Measurements from ENCODE around the gene C4B. TPM values are rescaled to one million over a fixed set of nuclear protein-coding genes. Genes with fewer than 3 reads are reported as not detected.
"Not testable (repeated sequence)": the region's sequence is repeated elsewhere in the genome, so short reads cannot be mapped to it uniquely, and the experiment has no call there.

The C4B gene
- total RNA-seq, 4 donors from 2014 or later = 15.4 to 912 (median 204) TPM

DNA sequence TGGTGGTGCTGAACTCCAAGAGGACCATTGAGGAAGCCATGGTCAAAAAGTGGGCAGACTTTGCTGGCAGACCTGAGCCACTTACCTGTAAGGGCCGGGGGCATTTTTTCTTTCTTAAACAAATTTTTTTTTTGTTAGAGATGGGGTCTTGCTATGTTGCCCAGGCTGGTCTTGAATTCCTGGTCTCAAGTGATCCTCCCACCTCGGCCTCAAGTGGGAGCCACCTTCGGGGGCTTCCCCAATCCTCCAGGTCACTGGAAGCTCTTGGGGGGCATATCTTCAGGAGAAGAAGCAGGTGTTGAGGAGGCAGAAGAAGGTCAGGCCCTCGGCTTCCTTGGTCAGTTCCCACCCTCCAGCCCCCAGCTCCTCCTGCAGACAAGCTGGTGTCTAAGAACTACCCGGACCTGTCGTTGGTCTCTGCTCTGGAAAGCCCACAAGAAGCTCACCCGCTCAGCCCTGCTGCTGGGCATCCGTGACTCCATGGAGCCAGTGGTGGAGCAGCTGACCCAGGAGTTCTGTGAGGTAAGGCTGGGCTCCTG lies 8.5 kb upstream of the C4B start:
- DNase-seq (ENCODE audit: low spot score); ATAC-seq (ENCODE audit: low FRiP score): not testable (repeated sequence)

DNA sequence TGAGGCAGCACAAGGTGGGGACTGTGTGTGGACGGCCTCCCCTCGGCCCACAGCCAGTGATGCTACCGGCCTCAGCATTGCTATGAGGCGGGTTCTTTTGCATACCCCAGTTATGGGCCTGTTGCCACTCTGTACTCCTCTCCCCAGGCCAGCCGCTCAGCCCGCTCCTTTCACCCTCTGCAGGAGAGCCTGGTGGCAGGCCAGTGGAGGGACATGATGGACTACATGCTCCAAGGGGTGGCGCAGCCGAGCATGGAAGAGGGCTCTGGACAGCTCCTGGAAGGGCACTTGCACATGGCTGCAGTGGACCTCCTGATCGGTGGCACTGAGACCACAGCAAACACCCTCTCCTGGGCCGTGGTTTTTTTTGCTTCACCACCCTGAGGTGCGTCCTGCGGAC lies 7.5 kb upstream of the C4B start:
- not testable (repeated sequence) for ATAC-seq (ENCODE audit: low FRiP score); DNase-seq (ENCODE audit: low spot score)

DNA sequence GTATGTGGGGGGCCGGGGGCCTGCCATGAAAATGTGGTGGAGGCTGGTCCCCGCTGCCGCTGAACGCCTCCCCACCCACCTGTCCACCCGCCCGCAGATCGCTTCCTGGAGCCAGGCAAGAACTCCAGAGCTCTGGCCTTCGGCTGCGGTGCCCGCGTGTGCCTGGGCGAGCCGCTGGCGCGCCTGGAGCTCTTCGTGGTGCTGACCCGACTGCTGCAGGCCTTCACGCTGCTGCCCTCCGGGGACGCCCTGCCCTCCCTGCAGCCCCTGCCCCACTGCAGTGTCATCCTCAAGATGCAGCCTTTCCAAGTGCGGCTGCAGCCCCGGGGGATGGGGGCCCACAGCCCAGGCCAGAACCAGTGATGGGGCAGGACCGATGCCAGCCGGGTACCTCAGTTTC lies 6.6 kb upstream of the C4B start:
- not testable (repeated sequence) for DNase-seq (ENCODE audit: low spot score); ATAC-seq (ENCODE audit: low FRiP score)

DNA sequence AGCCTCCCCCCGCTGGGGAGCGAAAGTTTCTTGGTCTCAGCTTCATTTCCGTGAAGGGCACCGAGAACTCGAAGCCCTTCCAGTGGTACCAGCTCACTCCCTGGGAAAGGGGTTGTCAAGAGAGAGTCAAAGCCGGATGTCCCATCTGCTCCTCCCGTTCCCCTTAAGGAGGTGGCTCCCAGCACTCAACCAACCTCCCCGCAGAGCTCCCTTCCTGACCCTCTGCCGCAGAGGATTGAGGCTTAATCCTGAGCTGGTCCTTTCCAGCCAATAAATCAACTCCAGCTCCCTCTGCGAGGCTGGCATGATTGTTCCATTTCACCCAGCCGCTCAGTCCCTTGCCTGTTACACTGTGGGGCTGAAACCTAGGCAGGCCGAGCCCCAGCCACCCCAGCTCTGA lies 6.0 kb upstream of the C4B start:
- DNase-seq (ENCODE audit: low spot score); ATAC-seq (ENCODE audit: low FRiP score): not testable (repeated sequence)

DNA sequence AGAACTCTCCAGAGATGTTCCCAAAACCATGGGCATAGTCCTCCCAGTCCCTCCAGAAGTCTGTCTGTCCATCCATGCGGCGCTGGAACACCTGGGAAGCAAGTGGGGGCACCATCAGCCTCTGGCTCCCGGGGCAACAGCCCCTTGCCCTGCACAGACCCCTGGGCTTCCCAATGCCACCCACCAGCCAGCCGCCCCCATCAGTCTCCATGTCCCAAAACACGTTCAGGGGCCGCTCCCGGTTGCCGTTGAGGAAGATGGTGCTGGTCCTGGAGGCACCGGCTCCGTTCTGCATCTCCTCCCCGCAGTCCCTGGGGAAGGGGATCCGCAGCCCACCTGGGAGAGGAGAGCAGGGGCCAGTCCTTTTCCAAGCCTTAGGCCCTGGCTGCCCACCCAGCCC lies 5.1 kb upstream of the C4B start:
- DNase-seq (ENCODE audit: low spot score); ATAC-seq (ENCODE audit: low FRiP score): not testable (repeated sequence)

DNA sequence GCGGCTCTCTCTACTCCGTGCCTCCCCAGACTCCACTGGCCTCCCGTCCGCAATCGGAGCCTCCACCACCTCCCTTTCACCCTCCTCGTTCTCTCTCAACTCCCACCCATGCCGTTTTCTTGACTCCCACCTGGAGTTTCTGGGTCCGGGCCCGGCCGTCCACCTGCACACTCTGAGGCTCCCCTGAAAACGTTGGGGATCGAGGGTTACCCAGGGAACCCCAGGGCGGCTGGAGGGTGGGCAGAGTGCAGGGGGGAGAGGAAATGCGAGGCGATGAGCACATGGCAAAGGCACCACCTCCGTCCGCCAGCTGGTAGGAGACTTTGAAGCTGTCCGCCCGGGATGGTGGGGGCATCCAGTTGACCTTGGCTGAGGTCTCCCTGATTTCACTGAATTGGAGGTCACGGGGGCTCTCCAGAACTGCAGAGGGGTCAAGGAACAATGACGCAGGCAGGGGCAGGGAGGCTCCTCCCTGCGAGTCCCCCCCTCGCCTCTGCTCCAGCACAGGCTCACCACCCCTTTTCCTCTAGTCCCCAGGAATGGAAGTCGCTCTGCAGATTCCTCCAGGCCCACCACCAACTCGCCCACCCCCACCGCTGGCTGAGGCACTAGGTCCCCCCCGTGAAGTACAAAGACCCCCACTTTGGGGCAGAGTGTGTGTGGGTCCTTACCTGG lies 3.6 kb upstream of the C4B start:
- DNase-seq (ENCODE audit: low spot score); ATAC-seq (ENCODE audit: low FRiP score): not testable (repeated sequence)

DNA sequence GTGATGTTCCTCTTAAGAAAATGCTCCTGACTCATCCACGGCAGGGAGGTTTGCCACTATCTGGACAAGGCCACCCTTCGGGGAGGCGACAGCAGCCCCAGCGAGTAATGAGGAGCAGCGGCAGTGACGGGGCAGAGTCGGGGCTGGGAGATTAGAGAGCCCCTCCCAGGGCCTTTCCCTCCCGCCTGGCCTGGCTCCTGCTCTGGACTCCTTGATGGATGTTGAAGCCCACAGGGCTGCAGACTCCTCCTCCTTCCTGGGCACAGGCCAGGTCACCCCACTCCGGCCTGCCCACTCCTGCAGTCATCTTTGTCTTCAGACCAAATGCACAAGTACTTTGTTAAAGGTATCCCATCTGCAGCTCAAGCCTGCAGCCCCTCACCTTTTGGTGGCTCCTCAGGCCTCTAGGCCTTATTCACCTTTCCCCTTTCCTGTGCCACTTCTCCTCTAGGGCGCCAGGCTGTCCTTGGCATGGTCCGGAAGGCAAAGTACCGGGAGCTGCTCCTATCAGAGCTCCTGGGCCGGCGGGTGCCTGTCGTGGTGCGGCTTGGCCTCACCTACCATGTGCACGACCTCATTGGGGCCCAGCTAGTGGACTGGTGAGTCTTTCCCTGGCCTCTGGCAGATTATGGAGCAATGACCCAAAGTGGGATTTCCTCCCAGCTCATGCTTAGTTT lies 1.5 kb upstream of the C4B start:
- ATAC-seq (ENCODE audit: low FRiP score) (peak; percentile 38), DNase-seq (ENCODE audit: low spot score) (peak; percentile 22)

DNA sequence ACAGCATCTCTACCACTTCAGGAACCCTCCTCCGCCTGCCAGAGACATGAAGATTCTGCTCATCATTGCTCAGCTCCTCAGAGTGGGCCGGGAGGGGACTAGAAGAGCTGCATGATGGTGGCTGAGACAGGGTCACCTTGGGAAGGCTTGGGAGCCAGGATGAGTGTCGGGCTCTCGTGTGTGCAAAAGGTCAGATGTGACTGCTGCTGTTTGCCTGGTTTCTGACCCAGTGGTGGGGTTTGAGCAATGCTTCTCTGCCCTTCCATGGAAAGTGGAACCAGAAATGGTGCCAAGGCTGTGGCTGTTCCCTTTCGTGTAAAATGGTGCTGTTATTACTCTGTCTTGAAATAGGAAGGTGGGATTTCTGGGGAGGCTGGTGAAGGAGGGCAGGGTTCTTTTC lies 857 bp upstream of the C4B start:
- DNase-seq (ENCODE audit: low spot score); ATAC-seq (ENCODE audit: low FRiP score): not testable (repeated sequence)

DNA sequence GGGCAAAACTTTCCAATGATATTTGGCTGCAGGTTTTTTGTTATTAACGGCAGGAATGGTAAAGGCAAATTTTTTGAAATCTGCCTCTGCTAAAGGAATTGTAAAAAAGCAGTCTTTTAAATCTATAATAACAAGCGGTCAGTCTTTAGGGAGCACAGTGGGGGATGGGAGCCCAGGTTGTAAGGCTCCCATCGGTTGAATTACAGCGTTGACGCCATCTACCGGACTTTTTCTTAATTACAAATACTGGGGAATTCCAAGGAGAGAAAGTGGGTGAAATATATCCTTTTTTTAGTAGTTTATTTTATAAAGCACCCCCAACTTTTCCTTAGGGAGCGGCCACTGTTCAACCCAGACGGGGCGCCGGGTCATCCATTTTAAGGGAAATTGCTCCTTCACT lies 7.5 kb downstream of the C4B start:
- not testable (repeated sequence) for ATAC-seq (ENCODE audit: low FRiP score)

DNA sequence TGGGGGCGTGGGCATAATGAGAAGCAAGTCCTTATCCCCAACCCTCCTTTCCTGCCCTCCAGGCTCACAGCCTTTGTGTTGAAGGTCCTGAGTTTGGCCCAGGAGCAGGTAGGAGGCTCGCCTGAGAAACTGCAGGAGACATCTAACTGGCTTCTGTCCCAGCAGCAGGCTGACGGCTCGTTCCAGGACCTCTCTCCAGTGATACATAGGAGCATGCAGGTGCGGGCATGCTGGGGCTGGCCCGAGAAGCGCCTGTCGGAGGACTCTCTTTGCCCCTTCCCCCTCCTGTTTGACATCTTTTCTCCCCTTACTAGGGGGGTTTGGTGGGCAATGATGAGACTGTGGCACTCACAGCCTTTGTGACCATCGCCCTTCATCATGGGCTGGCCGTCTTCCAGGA lies 14.0 kb downstream of the C4B start:
- ATAC-seq (ENCODE audit: low FRiP score); DNase-seq (ENCODE audit: low spot score): not testable (repeated sequence)

More for the DNA sequence above, 7.5 kb downstream of the C4B start:
- not testable (repeated sequence) for DNase-seq (ENCODE audit: low spot score)

DNA sequence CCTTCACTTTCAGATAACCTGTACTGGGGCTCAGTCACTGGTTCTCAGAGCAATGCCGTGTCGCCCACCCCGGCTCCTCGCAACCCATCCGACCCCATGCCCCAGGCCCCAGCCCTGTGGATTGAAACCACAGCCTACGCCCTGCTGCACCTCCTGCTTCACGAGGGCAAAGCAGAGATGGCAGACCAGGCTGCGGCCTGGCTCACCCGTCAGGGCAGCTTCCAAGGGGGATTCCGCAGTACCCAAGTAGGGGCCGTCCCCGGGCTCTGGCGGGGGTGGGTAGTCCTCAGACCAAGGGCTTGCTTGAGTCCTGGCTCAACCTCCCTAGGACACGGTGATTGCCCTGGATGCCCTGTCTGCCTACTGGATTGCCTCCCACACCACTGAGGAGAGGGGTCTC lies 15.0 kb downstream of the C4B start:
- not testable (repeated sequence) for DNase-seq (ENCODE audit: low spot score); ATAC-seq (ENCODE audit: low FRiP score)

DNA sequence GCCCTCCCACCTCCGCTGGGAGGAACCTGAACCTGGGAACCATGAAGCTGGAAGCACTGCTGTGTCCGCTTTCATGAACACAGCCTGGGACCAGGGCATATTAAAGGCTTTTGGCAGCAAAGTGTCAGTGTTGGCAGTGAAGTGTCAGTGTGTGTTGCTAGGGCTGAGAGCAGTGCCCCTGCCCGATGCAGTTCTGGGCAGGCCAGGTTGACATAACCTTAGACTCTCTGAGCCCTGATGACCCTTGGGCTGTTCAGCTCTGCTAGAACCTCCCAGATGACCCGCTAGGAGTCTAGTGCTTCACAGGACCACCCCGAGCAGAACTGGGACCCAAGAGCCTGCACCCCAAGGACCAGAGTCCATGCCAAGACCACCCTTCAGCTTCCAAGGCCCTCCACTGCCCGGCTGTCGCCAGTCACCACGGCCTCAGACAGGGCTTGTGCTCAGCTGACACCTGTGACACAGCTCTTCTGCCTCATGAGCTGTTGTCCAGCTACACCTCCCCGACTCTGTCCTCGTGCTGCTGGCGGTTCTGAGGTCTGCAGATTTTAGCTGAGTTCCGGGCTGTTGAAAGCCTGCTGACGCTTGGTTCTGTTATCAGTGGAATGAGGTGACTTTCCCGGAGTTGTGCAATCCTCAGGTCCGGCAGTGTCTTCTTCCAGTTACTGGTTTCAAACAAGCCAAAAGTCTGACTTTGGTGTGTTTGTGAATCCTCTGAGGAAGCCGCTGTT lies 20.9 kb downstream of the C4B start:
- peak; percentile 73 for ATAC-seq (ENCODE audit: low FRiP score)
- DNase-seq (ENCODE audit: low spot score) = not testable (repeated sequence)

DNA sequence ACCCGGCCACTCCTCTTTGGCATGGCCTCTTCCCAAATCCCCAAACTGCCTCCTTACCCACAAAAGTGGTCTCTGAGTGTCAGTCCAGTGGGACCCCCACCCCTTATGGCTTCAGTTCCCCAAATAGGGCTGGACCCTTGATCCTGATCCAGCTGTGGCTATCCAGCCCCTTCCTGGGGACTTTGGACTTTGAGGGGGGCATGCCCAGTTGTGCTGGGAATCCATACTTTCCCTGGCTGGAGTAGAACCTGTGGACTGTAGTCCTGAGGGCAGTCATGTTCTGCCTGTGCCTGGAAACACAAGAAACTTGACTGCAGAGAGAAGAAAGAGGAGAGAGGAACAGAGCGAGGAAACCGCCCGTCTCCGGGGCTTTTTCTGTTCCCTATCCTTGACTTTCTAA lies 22.5 kb downstream of the C4B start:
- DNase-seq (ENCODE audit: low spot score); ATAC-seq (ENCODE audit: low FRiP score): not testable (repeated sequence)

DNA sequence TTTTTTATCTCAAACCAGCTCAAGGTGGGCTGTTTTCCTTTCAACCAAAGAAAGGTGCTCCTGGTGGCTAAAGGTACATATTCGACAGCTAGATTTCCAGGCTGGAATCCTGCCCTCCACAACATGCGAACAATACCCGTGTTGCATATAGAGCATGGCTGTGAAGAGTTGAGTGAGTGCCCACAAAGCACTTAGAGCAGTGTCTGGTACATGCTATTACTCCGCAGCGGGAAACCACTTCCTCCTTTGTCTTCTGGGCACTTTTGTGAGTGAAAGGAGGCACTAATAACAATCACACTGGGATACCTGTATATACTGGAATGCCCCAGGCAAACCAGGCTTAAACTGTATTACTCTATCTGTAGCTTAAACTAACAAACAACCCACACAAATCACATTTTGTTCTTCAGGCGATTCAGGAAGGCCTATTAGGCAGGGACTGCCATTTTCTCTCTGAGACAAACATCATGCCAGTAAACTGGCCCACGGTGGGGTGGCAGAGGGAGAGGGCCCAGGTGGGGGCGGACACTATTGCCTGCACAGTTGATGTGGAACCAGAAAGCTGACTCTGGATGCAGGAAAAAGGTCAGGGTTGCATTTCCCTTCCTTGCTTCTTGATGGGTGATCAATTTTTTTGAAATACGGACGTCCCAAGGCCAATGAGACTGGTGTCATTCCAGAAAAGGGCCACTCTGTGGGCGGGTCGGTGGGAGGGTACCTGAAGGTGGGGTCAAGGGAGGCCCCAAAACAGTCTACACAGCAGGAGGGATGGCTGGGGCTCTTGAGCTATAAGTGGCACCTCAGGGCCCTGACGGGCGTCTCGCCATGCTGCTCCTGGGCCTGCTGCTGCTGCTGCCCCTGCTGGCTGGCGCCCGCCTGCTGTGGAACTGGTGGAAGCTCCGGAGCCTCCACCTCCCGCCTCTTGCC lies 23.3 kb downstream of the C4B start, which contains the start of gene CYP21A2:
Gene CYP21A2 (plus strand): TSS at position 818 of the 927 bp plus-strand sequence. CDS start 8 bp downstream, at position 826.
- ATAC-seq (ENCODE audit: low FRiP score); DNase-seq (ENCODE audit: low spot score): not testable (repeated sequence)

DNA sequence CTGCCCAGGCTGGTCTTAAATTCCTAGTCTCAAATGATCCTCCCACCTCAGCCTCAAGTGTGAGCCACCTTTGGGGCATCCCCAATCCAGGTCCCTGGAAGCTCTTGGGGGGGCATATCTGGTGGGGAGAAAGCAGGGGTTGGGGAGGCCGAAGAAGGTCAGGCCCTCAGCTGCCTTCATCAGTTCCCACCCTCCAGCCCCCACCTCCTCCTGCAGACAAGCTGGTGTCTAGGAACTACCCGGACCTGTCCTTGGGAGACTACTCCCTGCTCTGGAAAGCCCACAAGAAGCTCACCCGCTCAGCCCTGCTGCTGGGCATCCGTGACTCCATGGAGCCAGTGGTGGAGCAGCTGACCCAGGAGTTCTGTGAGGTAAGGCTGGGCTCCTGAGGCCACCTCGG lies 24.3 kb downstream of the C4B start:
- not testable (repeated sequence) for DNase-seq (ENCODE audit: low spot score); ATAC-seq (ENCODE audit: low FRiP score)

DNA sequence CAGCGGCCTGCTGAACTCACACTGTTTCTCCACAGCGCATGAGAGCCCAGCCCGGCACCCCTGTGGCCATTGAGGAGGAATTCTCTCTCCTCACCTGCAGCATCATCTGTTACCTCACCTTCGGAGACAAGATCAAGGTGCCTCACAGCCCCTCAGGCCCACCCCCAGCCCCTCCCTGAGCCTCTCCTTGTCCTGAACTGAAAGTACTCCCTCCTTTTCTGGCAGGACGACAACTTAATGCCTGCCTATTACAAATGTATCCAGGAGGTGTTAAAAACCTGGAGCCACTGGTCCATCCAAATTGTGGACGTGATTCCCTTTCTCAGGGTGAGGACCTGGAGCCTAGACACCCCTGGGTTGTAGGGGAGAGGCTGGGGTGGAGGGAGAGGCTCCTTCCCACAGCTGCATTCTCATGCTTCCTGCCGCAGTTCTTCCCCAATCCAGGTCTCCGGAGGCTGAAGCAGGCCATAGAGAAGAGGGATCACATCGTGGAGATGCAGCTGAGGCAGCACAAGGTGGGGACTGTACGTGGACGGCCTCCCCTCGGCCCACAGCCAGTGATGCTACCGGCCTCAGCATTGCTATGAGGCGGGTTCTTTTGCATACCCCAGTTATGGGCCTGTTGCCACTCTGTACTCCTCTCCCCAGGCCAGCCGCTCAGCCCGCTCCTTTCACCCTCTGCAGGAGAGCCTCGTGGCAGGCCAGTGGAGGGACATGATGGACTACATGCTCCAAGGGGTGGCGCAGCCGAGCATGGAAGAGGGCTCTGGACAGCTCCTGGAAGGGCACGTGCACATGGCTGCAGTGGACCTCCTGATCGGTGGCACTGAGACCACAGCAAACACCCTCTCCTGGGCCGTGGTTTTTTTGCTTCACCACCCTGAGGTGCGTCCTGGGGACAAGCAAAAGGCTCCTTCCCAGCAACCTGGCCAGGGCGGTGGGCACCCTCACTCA lies 25.0 kb downstream of the C4B start:
- not testable (repeated sequence) for ATAC-seq (ENCODE audit: low FRiP score); DNase-seq (ENCODE audit: low spot score)

DNA sequence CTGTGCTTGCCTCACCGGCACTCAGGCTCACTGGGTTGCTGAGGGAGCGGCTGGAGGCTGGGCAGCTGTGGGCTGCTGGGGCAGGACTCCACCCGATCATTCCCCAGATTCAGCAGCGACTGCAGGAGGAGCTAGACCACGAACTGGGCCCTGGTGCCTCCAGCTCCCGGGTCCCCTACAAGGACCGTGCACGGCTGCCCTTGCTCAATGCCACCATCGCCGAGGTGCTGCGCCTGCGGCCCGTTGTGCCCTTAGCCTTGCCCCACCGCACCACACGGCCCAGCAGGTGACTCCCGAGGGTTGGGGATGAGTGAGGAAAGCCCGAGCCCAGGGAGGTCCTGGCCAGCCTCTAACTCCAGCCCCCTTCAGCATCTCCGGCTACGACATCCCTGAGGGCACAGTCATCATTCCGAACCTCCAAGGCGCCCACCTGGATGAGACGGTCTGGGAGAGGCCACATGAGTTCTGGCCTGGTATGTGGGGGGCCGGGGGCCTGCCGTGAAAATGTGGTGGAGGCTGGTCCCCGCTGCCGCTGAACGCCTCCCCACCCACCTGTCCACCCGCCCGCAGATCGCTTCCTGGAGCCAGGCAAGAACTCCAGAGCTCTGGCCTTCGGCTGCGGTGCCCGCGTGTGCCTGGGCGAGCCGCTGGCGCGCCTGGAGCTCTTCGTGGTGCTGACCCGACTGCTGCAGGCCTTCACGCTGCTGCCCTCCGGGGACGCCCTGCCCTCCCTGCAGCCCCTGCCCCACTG lies 25.9 kb downstream of the C4B start:
- not testable (repeated sequence) for ATAC-seq (ENCODE audit: low FRiP score); DNase-seq (ENCODE audit: low spot score)

All from omental fat pad (tissue), 4 donors.